Omental fat pad (tissue), 4 donors: ENCODE data around the gene IL37. TPM values are rescaled to one million over a fixed set of nuclear protein-coding genes. Genes with fewer than 3 reads are reported as not detected.

Source experiments
- ATAC-seq: fragments of 150-250 bp; one replicate; pipeline ENCODE4 v1.9.1; 2016; ENCODE audit warnings: mild to moderate bottlenecking, moderate library complexity; ENCODE audit not compliant: low FRiP score
- DNase-seq: peaks from one replicate; pipeline ENCODE4 v3.0.0-alpha.2; 2019; ENCODE audit warnings: low spot score
- total RNA-seq, 4 donors: library from RNA; depleted of rRNA; stranded (reverse); fragments of >200 nt; gene quantifications; one replicate each; pipeline ENCODE4 v1.1.0, GENCODE V29; 2016
- TF ChIP-seq, protein P1 (sequence below), 3 donors: fragments of 450-650 bp; IDR thresholded peaks; one replicate each; pipeline ENCODE4 v1.5.1; 2016 to 2017; ENCODE audit warnings: antibody characterized with exemption in 3 of 3, mild to moderate bottlenecking in 3 of 3, moderate library complexity in 2 of 3

Gene IL37
- total RNA-seq, 4 donors from 2014 or later = not detected

GRCh38 chr2:112920923-112921532 is 10.1 kb downstream of the IL37 start:
- TF ChIP-seq, protein P1, sequence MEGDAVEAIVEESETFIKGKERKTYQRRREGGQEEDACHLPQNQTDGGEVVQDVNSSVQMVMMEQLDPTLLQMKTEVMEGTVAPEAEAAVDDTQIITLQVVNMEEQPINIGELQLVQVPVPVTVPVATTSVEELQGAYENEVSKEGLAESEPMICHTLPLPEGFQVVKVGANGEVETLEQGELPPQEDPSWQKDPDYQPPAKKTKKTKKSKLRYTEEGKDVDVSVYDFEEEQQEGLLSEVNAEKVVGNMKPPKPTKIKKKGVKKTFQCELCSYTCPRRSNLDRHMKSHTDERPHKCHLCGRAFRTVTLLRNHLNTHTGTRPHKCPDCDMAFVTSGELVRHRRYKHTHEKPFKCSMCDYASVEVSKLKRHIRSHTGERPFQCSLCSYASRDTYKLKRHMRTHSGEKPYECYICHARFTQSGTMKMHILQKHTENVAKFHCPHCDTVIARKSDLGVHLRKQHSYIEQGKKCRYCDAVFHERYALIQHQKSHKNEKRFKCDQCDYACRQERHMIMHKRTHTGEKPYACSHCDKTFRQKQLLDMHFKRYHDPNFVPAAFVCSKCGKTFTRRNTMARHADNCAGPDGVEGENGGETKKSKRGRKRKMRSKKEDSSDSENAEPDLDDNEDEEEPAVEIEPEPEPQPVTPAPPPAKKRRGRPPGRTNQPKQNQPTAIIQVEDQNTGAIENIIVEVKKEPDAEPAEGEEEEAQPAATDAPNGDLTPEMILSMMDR (IDR thresholded peaks at IDR 0.05) = no peak
- ATAC-seq (no peak), DNase-seq (no peak)

GRCh38 chr2:112921982-112922381 is 11.0 kb downstream of the IL37 start:
- TF ChIP-seq, protein P1 (IDR thresholded peaks at IDR 0.05) = no peak
- no peak for ATAC-seq
- DNase-seq = no peak

- no peak for ATAC-seq
- DNase-seq = no peak
Observed at GRCh38 chr2:112923237-112923966, 12.4 kb downstream of the IL37 start.

DNA sequence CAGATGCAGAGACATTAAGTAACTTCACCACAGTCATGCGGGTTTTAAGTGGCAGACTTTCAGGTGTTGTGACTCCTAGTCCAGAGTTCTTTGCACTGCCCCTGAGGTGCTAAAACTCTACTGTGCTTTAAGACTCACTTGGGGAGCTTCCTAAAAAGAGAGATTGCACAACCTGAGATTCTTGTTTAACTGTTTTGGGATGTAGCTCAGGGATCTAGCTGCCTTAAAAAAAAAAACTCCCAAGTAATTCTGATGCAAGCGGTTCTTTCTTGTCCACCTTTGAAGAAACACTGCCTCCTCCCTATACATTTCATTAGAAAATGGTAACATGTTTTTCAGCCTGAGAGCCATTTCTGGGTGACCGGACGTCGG is 13.0 kb downstream of the IL37 start:
- TF ChIP-seq, protein P1 (IDR thresholded peaks at IDR 0.05) = no peak
- DNase-seq (no peak), ATAC-seq (no peak)

More at GRCh38 chr2:112923237-112923966, 12.4 kb downstream of the IL37 start:
- TF ChIP-seq, protein P1 (IDR thresholded peaks at IDR 0.05) = no peak

DNA sequence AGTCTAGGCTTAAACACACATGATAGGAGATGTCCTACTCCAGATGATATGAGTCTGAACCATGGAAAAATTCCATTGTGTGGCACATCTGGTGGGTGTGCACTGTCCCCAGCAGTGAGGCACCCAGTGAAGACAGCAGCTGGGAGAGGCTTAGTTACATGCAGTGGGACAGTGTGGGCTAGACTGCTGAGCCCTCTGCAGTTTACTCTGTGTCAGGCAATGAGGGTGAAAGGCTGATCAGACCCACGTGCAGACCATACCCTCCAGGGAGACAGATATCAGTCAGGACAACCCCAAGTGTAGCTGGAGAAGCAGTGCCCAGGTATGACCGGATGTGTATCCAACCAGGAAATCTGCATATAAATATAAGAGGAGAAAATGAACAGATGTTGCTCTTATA is 13.4 kb downstream of the IL37 start:
- TF ChIP-seq, protein P1 (IDR thresholded peaks at IDR 0.05) = no peak
- ATAC-seq (no peak), DNase-seq (no peak)

DNA sequence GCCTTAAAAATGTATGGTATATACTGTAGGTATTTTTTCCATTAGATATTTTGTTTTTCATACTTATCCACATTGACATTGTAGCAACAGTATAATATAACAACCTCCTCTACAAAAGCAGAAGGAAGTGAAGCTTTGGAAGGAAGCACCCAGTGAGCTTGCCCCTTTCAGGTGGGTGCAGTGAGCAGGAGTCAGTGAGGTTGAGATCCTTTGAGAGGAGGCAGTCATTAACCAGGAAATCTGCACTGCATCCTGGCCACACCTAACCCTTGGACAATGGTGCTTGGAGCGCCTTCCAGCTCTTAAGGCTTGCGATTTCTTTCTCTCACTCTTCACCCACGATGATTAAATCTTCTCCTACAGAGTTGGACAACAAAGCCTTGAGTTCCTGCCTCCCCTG is 13.9 kb downstream of the IL37 start:
- no peak for ATAC-seq
- DNase-seq = no peak
- TF ChIP-seq, protein P1 (IDR thresholded peaks at IDR 0.05) = no peak

DNA sequence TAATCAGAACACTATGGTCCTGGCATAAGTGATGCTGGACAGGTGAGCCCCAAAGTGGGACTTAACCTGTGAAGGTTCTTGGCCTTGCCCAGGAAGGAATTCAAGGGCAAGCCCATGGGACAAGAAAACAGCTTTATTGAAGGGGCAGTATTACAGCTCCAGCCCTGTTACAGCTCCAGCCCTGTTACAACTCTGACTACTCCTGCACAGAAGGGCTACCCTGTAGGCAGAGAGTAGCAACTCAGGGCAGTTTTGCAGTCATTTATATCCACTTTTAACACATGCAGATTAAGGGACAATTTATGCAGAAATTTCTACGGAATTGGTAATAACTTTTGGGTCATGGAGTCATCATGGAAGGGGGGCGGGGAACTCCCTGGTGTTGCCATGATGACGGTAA is 15.7 kb downstream of the IL37 start:
- ATAC-seq = no peak
- DNase-seq = no peak
- TF ChIP-seq, protein P1 (IDR thresholded peaks at IDR 0.05) = no peak
